G401 (cell line): ENCODE data around the gene MCHR1. TPM values are rescaled to one million over a fixed set of nuclear protein-coding genes. Genes with fewer than 3 reads are reported as not detected.
A peak's percentile ranks its signal among the peaks of the same experiment; 100 is the strongest.
"Not testable (repeated sequence)": the region's sequence is repeated elsewhere in the genome, so short reads cannot be mapped to it uniquely, and the experiment has no call there.

Experiments
- DNase-seq: peaks from one replicate; pipeline ENCODE4 v3.0.0-alpha.2; 2015; ENCODE audit warnings: low spot score
- in situ Hi-C: cut with HindIII; loops from 2 replicates; pipeline ENCODE4 v1.10.0; 2016; ENCODE audit warnings: low sequenced_read_pairs, mixed read lengths
- total RNA-seq: library from RNA; depleted of rRNA; stranded (reverse); fragments of >200 nt; shearing (Covaris generic); gene quantifications from 2 replicates; pipeline ENCODE4 v1.2.3, GENCODE V29; 2014

MCHR1 gene
- total RNA-seq, 1 experiment from 2014 or later, result 0.34 TPM

- peak; percentile 96 for DNase-seq
- in situ Hi-C loops, result no loop called here
Observed at GRCh38 chr22:40651563-40652501, 27.5 kb upstream of the MCHR1 start.

- DNase-seq, result no peak
- in situ Hi-C loops, result no loop called here
Observed at GRCh38 chr22:40653361-40653760, 25.9 kb upstream of the MCHR1 start.

- in situ Hi-C loops, result no loop called here
- peak; percentile 70 for DNase-seq
Observed at GRCh38 chr22:40654522-40655167, 24.6 kb upstream of the MCHR1 start.

- DNase-seq, in situ Hi-C loops: not testable (repeated sequence)
Observed at GRCh38 chr22:40655941-40656340, 23.3 kb upstream of the MCHR1 start.

GRCh38 chr22:40656651-40657050 is 22.6 kb upstream of the MCHR1 start:
- in situ Hi-C loops, DNase-seq: not testable (repeated sequence)

- in situ Hi-C loops, result no loop called here
Observed at GRCh38 chr22:40659166-40659565, 20.1 kb upstream of the MCHR1 start.

GRCh38 chr22:40660730-40661129 is 18.6 kb upstream of the MCHR1 start:
- in situ Hi-C loops, result no loop called here
- no peak for DNase-seq

More at GRCh38 chr22:40659166-40659565, 20.1 kb upstream of the MCHR1 start:
- DNase-seq, result no peak

GRCh38 chr22:40661671-40662070 is 17.6 kb upstream of the MCHR1 start:
- in situ Hi-C loops, result no loop called here
- DNase-seq, result no peak

GRCh38 chr22:40665312-40665711 is 14.0 kb upstream of the MCHR1 start:
- in situ Hi-C loops, result no loop called here
- DNase-seq, result peak; percentile 83

- in situ Hi-C loops, result no loop called here
- no peak for DNase-seq
Observed at GRCh38 chr22:40666151-40666848, 13.0 kb upstream of the MCHR1 start.

GRCh38 chr22:40668611-40669411 is 10.5 kb upstream of the MCHR1 start:
- no peak for DNase-seq
- in situ Hi-C loops, result no loop called here

GRCh38 chr22:40670058-40670457 is 9.2 kb upstream of the MCHR1 start:
- in situ Hi-C loops, result no loop called here
- no peak for DNase-seq

GRCh38 chr22:40671369-40671768 is 7.9 kb upstream of the MCHR1 start:
- DNase-seq, result no peak
- in situ Hi-C loops, result no loop called here

GRCh38 chr22:40671796-40672360 is 7.4 kb upstream of the MCHR1 start:
- in situ Hi-C loops, result no loop called here
- no peak for DNase-seq

GRCh38 chr22:40673017-40673416 is 6.3 kb upstream of the MCHR1 start:
- DNase-seq, result no peak
- in situ Hi-C loops, result no loop called here

GRCh38 chr22:40674274-40674673 is 5.0 kb upstream of the MCHR1 start:
- in situ Hi-C loops, result no loop called here
- no peak for DNase-seq

- DNase-seq, in situ Hi-C loops: not testable (repeated sequence)
Observed at GRCh38 chr22:40676166-40676565, 3.1 kb upstream of the MCHR1 start.

GRCh38 chr22:40676644-40677043 is 2.6 kb upstream of the MCHR1 start:
- in situ Hi-C loops, result no loop called here
- no peak for DNase-seq
